ENCODE measurements around the gene CSMD2.

The CSMD2 gene

GRCh38 chr1:33886496-33886895 is 278.5 kb downstream of the CSMD2 start:
- no peak for TF ChIP-seq YY1 (IDR thresholded peaks at IDR 0.05; ENCODE audit: low read depth)
- no peak for TF ChIP-seq EGR1 (IDR thresholded peaks at IDR 0.05)
- no peak for TF ChIP-seq NFIC (IDR thresholded peaks at IDR 0.05)
- TF ChIP-seq TEAD4 (IDR thresholded peaks at IDR 0.05), result no peak
- no peak for TF ChIP-seq REST (IDR thresholded peaks at IDR 0.05; ENCODE audit: low read depth)
- no peak for TF ChIP-seq RAD21 (IDR thresholded peaks at IDR 0.05; ENCODE audit: low read depth)
- no peak for TF ChIP-seq MAX (IDR thresholded peaks at IDR 0.05)
- TF ChIP-seq TCF12 (IDR thresholded peaks at IDR 0.05; ENCODE audit: low read depth), result no peak
- no peak for TF ChIP-seq CEBPB (IDR thresholded peaks at IDR 0.05)
- no peak for TF ChIP-seq ZBTB7A (IDR thresholded peaks at IDR 0.05; ENCODE audit: low read depth)
- TF ChIP-seq FOXM1 (IDR thresholded peaks at IDR 0.05; ENCODE audit: borderline replicate concordance, low read depth), result no peak
- TF ChIP-seq CREB1 (IDR thresholded peaks at IDR 0.05; ENCODE audit: low read depth), result no peak
- no peak for TF ChIP-seq EP300 (IDR thresholded peaks at IDR 0.05; ENCODE audit: borderline replicate concordance)
- TF ChIP-seq USF1 (IDR thresholded peaks at IDR 0.05), result no peak
- no peak for TF ChIP-seq TAF1 (IDR thresholded peaks at IDR 0.05; ENCODE audit: low read depth)

- TF ChIP-seq CREB1 (IDR thresholded peaks at IDR 0.05; ENCODE audit: low read depth) (no peak), REST (IDR thresholded peaks at IDR 0.05; ENCODE audit: low read depth) (peak; percentile 74)
Measured at GRCh38 chr1:33880305-33880704, 284.7 kb downstream of the CSMD2 start.

GRCh38 chr1:33878392-33878791 is 286.6 kb downstream of the CSMD2 start:
- no peak for TF ChIP-seq MAX (IDR thresholded peaks at IDR 0.05)
- TF ChIP-seq TEAD4 (IDR thresholded peaks at IDR 0.05), result no peak
- no peak for TF ChIP-seq TCF12 (IDR thresholded peaks at IDR 0.05; ENCODE audit: low read depth)
- TF ChIP-seq ZBTB7A (IDR thresholded peaks at IDR 0.05; ENCODE audit: low read depth), result no peak
- no peak for TF ChIP-seq EGR1 (IDR thresholded peaks at IDR 0.05)
- no peak for TF ChIP-seq NFIC (IDR thresholded peaks at IDR 0.05)
- no peak for TF ChIP-seq USF1 (IDR thresholded peaks at IDR 0.05)

GRCh38 chr1:33876970-33877650 is 287.9 kb downstream of the CSMD2 start:
- no peak for TF ChIP-seq ZBTB7A (IDR thresholded peaks at IDR 0.05; ENCODE audit: low read depth)
- no peak for TF ChIP-seq TCF12 (IDR thresholded peaks at IDR 0.05; ENCODE audit: low read depth)

- no peak for TF ChIP-seq NFIC (IDR thresholded peaks at IDR 0.05)
- no peak for TF ChIP-seq CEBPB (IDR thresholded peaks at IDR 0.05)
- no peak for TF ChIP-seq YY1 (IDR thresholded peaks at IDR 0.05; ENCODE audit: low read depth)
- TF ChIP-seq TEAD4 (IDR thresholded peaks at IDR 0.05), result no peak
- no peak for TF ChIP-seq EGR1 (IDR thresholded peaks at IDR 0.05)
- no peak for TF ChIP-seq TCF12 (IDR thresholded peaks at IDR 0.05; ENCODE audit: low read depth)
- TF ChIP-seq CREB1 (IDR thresholded peaks at IDR 0.05; ENCODE audit: low read depth), result no peak
- no peak for TF ChIP-seq FOXM1 (IDR thresholded peaks at IDR 0.05; ENCODE audit: borderline replicate concordance, low read depth)
- no peak for TF ChIP-seq ZBTB7A (IDR thresholded peaks at IDR 0.05; ENCODE audit: low read depth)
- no peak for TF ChIP-seq MAX (IDR thresholded peaks at IDR 0.05)
- TF ChIP-seq TAF1 (IDR thresholded peaks at IDR 0.05; ENCODE audit: low read depth), result no peak
- no peak for TF ChIP-seq EP300 (IDR thresholded peaks at IDR 0.05; ENCODE audit: borderline replicate concordance)
- no peak for TF ChIP-seq RAD21 (IDR thresholded peaks at IDR 0.05; ENCODE audit: low read depth)
Measured at GRCh38 chr1:33875862-33876261, 289.2 kb downstream of the CSMD2 start.

GRCh38 chr1:33874636-33875035 is 290.4 kb downstream of the CSMD2 start:
- TF ChIP-seq RAD21 (IDR thresholded peaks at IDR 0.05; ENCODE audit: low read depth) (no peak), REST (IDR thresholded peaks at IDR 0.05; ENCODE audit: low read depth) (no peak), CREB1 (IDR thresholded peaks at IDR 0.05; ENCODE audit: low read depth) (no peak), NFIC (IDR thresholded peaks at IDR 0.05) (no peak), MAX (IDR thresholded peaks at IDR 0.05) (no peak)
